Measurements from ENCODE around the gene NPM3. TPM values are rescaled to one million over a fixed set of nuclear protein-coding genes. Genes with fewer than 3 reads are reported as not detected.

NPM3 gene
- total and polyA plus RNA-seq, 2 of the 13 experiments (the other 11 are each of a cell fraction or from before 2014, with no cell fraction given), result 47.6 to 129 TPM

DNA sequence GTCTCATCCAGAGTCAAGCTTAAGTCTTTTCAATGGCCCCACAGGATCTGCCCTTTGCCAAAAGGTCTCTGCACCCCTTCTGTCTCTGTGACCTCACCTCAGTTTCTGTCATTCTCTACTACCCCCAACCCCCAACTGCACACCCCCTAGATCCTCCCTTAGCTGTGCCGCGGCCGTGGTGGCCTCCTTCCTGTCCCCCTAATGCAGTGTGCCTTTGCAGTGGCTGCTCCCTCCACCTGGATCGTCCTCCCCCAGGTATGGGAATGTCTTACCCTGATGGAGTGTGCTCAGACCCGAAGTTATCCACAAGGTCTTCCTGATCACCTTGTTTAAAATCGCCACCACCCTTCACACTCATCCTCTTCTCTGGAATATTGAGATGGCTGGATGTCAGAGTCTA lies 16.9 kb downstream of the NPM3 start:
- peaks cover 14 to 79% of the 10 kb centered on the region in 2 experiments for H3K27me3 ChIP-seq (ENCODE audit: control insufficient read depth in 1 of 2, insufficient read depth in 2 of 2, low read length in 2 of 2)
- H3K79me2 ChIP-seq (ENCODE audit: insufficient read depth, low read length), result no peaks in the 10 kb centered on the region
- in situ Hi-C loops (cut with HindIII; ENCODE audit: extremely low pct_ligation_motif_present, low pct_unique_long_range_greater_than_20kb), result no loop called here
- no peak overlapping the region for H3K4me2 ChIP-seq (ENCODE audit: low read depth, low read length)
- intact Hi-C loops (cut with micrococcal nuclease; ENCODE audit: unreplicated experiment), result no loop called here
- no peak overlapping the region for H2AFZ ChIP-seq (ENCODE audit: low read length)
- no peaks in the 10 kb centered on the region for H3K9me3 ChIP-seq (ENCODE audit: low read length)
- H3K4me3 ChIP-seq (replicated peaks in 1 of 3; ENCODE audit: insufficient read depth in 1 of 3, low read depth in 2 of 3, low read length in 3 of 3), result no peak overlapping the region
- no peak overlapping the region for H3K27ac ChIP-seq (ENCODE audit: extremely low read length, insufficient read depth, low read length)
- FAIRE-seq, result no peak
- BruUV-seq (replicated peaks), result no TSS peak
- H3K4me1 ChIP-seq (ENCODE audit: insufficient read depth, low read length), result no peaks in the 10 kb centered on the region
- POLR2A ChIA-PET, result no interaction called here
- under 1% methylated on average over 6 of the region's 6 CpGs for WGBS (ENCODE audit: low lambda C conversion rate)
- H4K20me1 ChIP-seq (ENCODE audit: insufficient read depth, low read length), result no peaks in the 10 kb centered on the region
- no peaks in the 10 kb centered on the region for H3K36me3 ChIP-seq (replicated peaks in 1 of 2; ENCODE audit: control insufficient read depth in 1 of 2, insufficient read depth in 2 of 2, low read length in 2 of 2)
- ATAC-seq, result no peak
- no peak for DNase-seq (ENCODE audit: low spot score)
- H3K9ac ChIP-seq (ENCODE audit: insufficient read depth, low read depth, low read length), result no peak overlapping the region
- CTCF ChIA-PET (ENCODE audit: low intra/inter-chr PET ratio, low total read pairs), result no interaction called here
- no peak for TF ChIP-seq ZNF567 (CRISPR knock-in tag; IDR thresholded peaks at IDR 0.05; ENCODE audit: borderline replicate concordance)
- TF ChIP-seq, protein P1, sequence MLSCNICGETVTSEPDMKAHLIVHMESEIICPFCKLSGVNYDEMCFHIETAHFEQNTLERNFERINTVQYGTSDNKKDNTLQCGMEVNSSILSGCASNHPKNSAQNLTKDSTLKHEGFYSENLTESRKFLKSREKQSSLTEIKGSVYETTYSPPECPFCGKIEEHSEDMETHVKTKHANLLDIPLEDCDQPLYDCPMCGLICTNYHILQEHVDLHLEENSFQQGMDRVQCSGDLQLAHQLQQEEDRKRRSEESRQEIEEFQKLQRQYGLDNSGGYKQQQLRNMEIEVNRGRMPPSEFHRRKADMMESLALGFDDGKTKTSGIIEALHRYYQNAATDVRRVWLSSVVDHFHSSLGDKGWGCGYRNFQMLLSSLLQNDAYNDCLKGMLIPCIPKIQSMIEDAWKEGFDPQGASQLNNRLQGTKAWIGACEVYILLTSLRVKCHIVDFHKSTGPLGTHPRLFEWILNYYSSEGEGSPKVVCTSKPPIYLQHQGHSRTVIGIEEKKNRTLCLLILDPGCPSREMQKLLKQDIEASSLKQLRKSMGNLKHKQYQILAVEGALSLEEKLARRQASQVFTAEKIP (CRISPR knock-in tag; IDR thresholded peaks at IDR 0.05; ENCODE audit: borderline replicate concordance), result no peak
- TF ChIP-seq ZFP62 (CRISPR knock-in tag; IDR thresholded peaks at IDR 0.05), result no peak
- TF ChIP-seq, protein P2, sequence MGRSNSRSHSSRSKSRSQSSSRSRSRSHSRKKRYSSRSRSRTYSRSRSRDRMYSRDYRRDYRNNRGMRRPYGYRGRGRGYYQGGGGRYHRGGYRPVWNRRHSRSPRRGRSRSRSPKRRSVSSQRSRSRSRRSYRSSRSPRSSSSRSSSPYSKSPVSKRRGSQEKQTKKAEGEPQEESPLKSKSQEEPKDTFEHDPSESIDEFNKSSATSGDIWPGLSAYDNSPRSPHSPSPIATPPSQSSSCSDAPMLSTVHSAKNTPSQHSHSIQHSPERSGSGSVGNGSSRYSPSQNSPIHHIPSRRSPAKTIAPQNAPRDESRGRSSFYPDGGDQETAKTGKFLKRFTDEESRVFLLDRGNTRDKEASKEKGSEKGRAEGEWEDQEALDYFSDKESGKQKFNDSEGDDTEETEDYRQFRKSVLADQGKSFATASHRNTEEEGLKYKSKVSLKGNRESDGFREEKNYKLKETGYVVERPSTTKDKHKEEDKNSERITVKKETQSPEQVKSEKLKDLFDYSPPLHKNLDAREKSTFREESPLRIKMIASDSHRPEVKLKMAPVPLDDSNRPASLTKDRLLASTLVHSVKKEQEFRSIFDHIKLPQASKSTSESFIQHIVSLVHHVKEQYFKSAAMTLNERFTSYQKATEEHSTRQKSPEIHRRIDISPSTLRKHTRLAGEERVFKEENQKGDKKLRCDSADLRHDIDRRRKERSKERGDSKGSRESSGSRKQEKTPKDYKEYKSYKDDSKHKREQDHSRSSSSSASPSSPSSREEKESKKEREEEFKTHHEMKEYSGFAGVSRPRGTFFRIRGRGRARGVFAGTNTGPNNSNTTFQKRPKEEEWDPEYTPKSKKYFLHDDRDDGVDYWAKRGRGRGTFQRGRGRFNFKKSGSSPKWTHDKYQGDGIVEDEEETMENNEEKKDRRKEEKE (IDR thresholded peaks at IDR 0.05), result no peak
- TF ChIP-seq POGZ (CRISPR knock-in tag; IDR thresholded peaks at IDR 0.05), result no peak
- no peak for TF ChIP-seq ETV5 (CRISPR knock-in tag; IDR thresholded peaks at IDR 0.05; ENCODE audit: borderline replicate concordance)
- TF ChIP-seq ZGPAT (CRISPR knock-in tag; IDR thresholded peaks at IDR 0.05), result no peak
- TF ChIP-seq, protein P3, sequence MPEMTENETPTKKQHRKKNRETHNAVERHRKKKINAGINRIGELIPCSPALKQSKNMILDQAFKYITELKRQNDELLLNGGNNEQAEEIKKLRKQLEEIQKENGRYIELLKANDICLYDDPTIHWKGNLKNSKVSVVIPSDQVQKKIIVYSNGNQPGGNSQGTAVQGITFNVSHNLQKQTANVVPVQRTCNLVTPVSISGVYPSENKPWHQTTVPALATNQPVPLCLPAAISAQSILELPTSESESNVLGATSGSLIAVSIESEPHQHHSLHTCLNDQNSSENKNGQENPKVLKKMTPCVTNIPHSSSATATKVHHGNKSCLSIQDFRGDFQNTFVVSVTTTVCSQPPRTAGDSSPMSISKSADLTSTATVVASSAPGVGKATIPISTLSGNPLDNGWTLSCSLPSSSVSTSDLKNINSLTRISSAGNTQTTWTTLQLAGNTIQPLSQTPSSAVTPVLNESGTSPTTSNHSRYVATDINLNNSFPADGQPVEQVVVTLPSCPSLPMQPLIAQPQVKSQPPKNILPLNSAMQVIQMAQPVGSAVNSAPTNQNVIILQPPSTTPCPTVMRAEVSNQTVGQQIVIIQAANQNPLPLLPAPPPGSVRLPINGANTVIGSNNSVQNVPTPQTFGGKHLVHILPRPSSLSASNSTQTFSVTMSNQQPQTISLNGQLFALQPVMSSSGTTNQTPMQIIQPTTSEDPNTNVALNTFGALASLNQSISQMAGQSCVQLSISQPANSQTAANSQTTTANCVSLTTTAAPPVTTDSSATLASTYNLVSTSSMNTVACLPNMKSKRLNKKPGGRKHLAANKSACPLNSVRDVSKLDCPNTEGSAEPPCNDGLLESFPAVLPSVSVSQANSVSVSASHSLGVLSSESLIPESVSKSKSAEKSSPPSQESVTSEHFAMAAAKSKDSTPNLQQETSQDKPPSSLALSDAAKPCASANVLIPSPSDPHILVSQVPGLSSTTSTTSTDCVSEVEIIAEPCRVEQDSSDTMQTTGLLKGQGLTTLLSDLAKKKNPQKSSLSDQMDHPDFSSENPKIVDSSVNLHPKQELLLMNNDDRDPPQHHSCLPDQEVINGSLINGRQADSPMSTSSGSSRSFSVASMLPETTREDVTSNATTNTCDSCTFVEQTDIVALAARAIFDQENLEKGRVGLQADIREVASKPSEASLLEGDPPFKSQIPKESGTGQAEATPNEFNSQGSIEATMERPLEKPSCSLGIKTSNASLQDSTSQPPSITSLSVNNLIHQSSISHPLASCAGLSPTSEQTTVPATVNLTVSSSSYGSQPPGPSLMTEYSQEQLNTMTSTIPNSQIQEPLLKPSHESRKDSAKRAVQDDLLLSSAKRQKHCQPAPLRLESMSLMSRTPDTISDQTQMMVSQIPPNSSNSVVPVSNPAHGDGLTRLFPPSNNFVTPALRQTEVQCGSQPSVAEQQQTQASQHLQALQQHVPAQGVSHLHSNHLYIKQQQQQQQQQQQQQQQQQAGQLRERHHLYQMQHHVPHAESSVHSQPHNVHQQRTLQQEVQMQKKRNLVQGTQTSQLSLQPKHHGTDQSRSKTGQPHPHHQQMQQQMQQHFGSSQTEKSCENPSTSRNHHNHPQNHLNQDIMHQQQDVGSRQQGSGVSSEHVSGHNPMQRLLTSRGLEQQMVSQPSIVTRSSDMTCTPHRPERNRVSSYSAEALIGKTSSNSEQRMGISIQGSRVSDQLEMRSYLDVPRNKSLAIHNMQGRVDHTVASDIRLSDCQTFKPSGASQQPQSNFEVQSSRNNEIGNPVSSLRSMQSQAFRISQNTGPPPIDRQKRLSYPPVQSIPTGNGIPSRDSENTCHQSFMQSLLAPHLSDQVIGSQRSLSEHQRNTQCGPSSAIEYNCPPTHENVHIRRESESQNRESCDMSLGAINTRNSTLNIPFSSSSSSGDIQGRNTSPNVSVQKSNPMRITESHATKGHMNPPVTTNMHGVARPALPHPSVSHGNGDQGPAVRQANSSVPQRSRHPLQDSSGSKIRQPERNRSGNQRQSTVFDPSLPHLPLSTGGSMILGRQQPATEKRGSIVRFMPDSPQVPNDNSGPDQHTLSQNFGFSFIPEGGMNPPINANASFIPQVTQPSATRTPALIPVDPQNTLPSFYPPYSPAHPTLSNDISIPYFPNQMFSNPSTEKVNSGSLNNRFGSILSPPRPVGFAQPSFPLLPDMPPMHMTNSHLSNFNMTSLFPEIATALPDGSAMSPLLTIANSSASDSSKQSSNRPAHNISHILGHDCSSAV (CRISPR knock-in tag; IDR thresholded peaks at IDR 0.05; ENCODE audit: borderline replicate concordance), result no peak
- no peak for TF ChIP-seq PAX8 (CRISPR knock-in tag; IDR thresholded peaks at IDR 0.05; ENCODE audit: borderline replicate concordance)
- TF ChIP-seq ZBTB8A (CRISPR knock-in tag; IDR thresholded peaks at IDR 0.05; ENCODE audit: borderline replicate concordance, low read depth), result no peak

Measured in HepG2 (cell line).